Fibroblast of skin of left biceps (primary cell): ENCODE results near the gene AKR1D1.

Experiments
- DNase-seq, 2 experiments: peaks; one replicate each; pipeline ENCODE4 v3.0.0-alpha.2; 2013; ENCODE audit warnings: low read depth in 2 of 2

The AKR1D1 gene

DNA sequence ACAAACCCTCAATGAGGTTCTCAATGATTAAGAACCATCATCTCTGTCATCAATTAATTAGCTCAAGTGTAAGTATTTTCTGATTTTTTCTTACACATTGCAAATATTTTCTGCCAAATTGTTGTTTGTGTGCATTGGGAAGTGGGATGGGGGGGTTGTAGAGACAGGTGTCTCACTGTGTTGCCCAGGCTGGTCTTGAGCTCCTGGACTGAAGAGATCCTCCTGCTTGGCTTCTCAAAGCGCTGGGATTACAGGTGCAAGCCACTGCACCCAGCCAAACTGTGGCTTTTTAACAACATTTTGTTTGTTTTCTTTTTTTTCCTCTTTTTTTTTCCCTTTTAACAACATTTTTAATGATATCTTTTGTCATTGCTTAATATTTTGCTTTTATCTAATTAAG, 87.5 kb downstream of the AKR1D1 start:
- DNase-seq, result no peak

DNA sequence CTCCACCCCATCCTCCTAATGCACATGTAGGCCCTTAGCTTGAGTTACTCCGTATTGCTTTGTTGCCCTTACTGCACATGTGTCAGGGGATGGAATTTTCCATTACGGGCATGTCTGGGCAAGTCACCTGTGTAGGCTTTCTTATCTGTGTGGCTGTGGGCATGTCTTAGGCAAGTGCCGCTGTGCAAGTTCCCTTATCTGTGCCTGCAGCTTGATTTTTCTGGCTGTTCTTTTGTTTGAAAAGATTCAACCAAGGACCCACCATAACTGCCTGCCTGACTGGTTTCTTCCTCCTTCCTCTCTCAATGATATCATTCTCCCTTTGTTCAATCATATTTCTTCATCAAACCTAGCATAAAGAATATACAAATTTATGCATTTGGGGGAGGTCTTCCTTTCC, 88.5 kb downstream of the AKR1D1 start:
- DNase-seq, result no peak

DNA sequence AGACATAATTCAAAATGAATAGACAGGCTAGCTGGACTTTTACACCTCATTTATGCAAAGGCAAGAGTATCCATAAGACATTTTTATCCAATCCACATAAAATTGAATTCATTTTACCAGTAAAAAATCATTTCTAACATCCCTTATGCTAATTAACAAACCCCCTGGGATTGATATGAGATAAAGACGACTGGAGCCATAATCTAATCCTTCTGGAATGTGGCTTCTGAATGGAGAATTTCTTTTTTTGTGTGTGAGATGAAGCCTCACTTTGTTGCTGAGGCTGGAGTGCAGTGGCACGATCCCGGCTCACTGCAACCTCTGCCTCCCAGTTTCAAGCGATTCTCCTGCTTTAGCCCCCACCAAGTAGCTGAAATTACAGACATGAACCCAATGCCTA, 90.4 kb downstream of the AKR1D1 start:
- DNase-seq, result no peak

DNA sequence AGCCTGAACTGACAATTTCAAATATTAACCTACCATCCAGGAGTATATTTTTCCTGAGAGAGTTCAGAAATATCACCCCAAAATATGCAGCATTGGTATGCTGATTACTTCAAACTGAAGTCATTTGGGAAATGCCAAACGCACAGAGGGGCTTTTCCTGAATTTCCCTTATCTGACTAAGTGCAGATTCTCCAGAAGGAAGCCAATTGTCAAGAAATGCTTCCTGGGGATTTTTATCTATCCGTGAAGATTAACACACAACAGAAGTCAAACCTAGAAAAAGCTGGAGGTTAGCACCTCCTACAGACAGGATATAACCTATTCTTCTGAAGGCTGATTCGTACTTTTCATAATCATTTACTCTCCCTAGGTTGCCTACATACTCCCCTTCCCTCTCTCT, 91.0 kb downstream of the AKR1D1 start:
- DNase-seq, result no peak

DNA sequence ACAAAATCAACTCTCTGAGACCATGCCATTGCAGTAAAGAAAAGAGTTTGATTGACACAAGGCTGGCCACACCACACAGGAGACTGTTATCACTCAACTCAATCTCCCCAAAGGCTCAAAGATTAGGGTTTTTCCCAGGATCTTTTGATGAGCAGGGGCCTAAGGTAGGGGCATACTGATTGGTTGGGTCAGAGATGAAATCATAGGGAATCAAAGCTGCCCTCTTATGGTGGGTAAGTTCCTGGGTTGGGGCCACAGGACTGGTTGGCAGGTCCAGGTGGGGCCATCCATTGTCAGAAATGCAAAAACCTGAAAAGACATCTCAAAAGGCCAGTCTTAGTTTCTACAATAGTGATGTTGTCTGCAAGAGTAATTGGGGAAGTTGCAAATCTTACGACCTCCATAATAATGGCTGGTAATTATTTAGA, 91.6 kb downstream of the AKR1D1 start:
- DNase-seq, result no peak
